HepG2 (cell line): ENCODE measurements around the gene MYLK. TPM values are rescaled to one million over a fixed set of nuclear protein-coding genes. Genes with fewer than 3 reads are reported as not detected.
A peak's percentile ranks its signal among the peaks of the same experiment; 100 is the strongest.

Source experiments
- HHEX ChIP-seq: IDR thresholded peaks from 2 replicates; pipeline ENCODE4 v1.6.1; 2016; ENCODE audit warnings: control low read depth
- HNF4A ChIP-seq: sonication (generic); formaldehyde crosslinking; IDR thresholded peaks from 2 replicates; pipeline ENCODE4 v1.4.0; 2020; ENCODE audit warnings: missing genetic modification reagents
- NFE2L1 ChIP-seq: sonication (generic); formaldehyde crosslinking; IDR thresholded peaks from 2 replicates; pipeline ENCODE4 v1.4.0; 2020; ENCODE audit warnings: missing genetic modification reagents, mild to moderate bottlenecking, borderline replicate concordance
- NFYB ChIP-seq: sonication (generic); formaldehyde crosslinking; IDR thresholded peaks from 2 replicates; pipeline ENCODE4 v1.4.0; 2020; ENCODE audit warnings: missing genetic modification reagents
- PITX1 ChIP-seq: sonication (generic); formaldehyde crosslinking; IDR thresholded peaks from 2 replicates; pipeline ENCODE4 v1.5.1; 2020; ENCODE audit warnings: mild to moderate bottlenecking, missing genetic modification reagents
- SMAD1 ChIP-seq: sonication (generic); formaldehyde crosslinking; IDR thresholded peaks from 2 replicates; pipeline ENCODE4 v1.4.0; 2020; ENCODE audit warnings: missing genetic modification reagents, low read depth, mild to moderate bottlenecking, borderline replicate concordance
- SP5 ChIP-seq: IDR thresholded peaks from 2 replicates; pipeline ENCODE4 v1.6.1; 2016; ENCODE audit warnings: low read depth, borderline replicate concordance
- TAF1 ChIP-seq: sonication (generic); formaldehyde crosslinking; IDR thresholded peaks from 2 replicates; pipeline ENCODE4 v1.4.0; 2020; ENCODE audit warnings: missing genetic modification reagents
- ZMAT3 ChIP-seq: sonication (generic); formaldehyde crosslinking; conservative IDR thresholded peaks from 2 replicates; pipeline ENCODE4 v1.7.0; 2021; ENCODE audit warnings: missing genetic modification reagents
- ZNF326 ChIP-seq: sonication (generic); formaldehyde crosslinking; IDR thresholded peaks from 2 replicates; pipeline ENCODE4 v1.4.0; 2020; ENCODE audit warnings: missing genetic modification reagents, borderline replicate concordance
- ZNF333 ChIP-seq: sonication (generic); formaldehyde crosslinking; IDR thresholded peaks from 2 replicates; pipeline ENCODE4 v1.4.0; 2020; ENCODE audit warnings: mild to moderate bottlenecking, missing genetic modification reagents, borderline replicate concordance
- ZNF367 ChIP-seq: sonication (generic); formaldehyde crosslinking; IDR thresholded peaks from 2 replicates; pipeline ENCODE4 v1.4.0; 2020; ENCODE audit warnings: missing genetic modification reagents, borderline replicate concordance
- ZNF468 ChIP-seq: sonication (generic); formaldehyde crosslinking; IDR thresholded peaks from 2 replicates; pipeline ENCODE4 v1.8.0; 2022; ENCODE audit warnings: mild to moderate bottlenecking, moderate library complexity, missing genetic modification reagents
- ZNF558 ChIP-seq: sonication (generic); formaldehyde crosslinking; IDR thresholded peaks from 2 replicates; pipeline ENCODE4 v1.9.0; 2022; ENCODE audit warnings: mild to moderate bottlenecking, missing genetic modification reagents, borderline replicate concordance
- ZNF605 ChIP-seq: sonication (generic); formaldehyde crosslinking; IDR thresholded peaks from 2 replicates; pipeline ENCODE4 v1.8.0; 2022; ENCODE audit warnings: mild to moderate bottlenecking, missing genetic modification reagents
- ZNF652 ChIP-seq: IDR thresholded peaks from 2 replicates; pipeline ENCODE4 v1.6.1; 2016; ENCODE audit warnings: low read depth, borderline replicate concordance
- ZNF660 ChIP-seq: sonication (generic); formaldehyde crosslinking; IDR thresholded peaks from 2 replicates; pipeline ENCODE4 v1.5.1; 2020; ENCODE audit warnings: mild to moderate bottlenecking, low read depth, missing genetic modification reagents, borderline replicate concordance
- ZNF747 ChIP-seq: sonication (generic); formaldehyde crosslinking; IDR thresholded peaks from 2 replicates; pipeline ENCODE4 v1.8.1; 2023; ENCODE audit warnings: missing genetic modification reagents, mild to moderate bottlenecking, borderline replicate concordance
- polyA plus RNA-seq, 8 experiments: library from polyadenylated mRNA; depleted of rRNA in 3 of 8; stranded (reverse) in 7 of 8; unstranded in 1 of 8; fragments of >200 nt; fragmentation: Illumina TruSeq in 4 of 8; extraction: Trizol in 4 of 8; gene quantifications; 2 replicates each; pipeline versions ENCODE4 v1.2.1 to v1.2.3, GENCODE V29; 2011 to 2016; ENCODE audit warnings: low read depth in 4 of 8, missing spikeins in 1 of 8, mixed read lengths in 1 of 8; ENCODE audit not compliant: insufficient read depth in 1 of 8
- total RNA-seq, 5 experiments: library from RNA; depleted of rRNA; stranded (reverse); fragments of >200 nt; fragmentation: Illumina TruSeq; extraction: Trizol; gene quantifications; 2 replicates each; pipeline ENCODE4 v1.2.3, GENCODE V29; 2016; ENCODE audit warnings: low read depth in 1 of 5
- TF ChIP-seq, protein P1 (sequence below): sonication (generic); formaldehyde crosslinking; IDR thresholded peaks from 2 replicates; pipeline ENCODE4 v1.8.0; 2023; ENCODE audit warnings: mild to moderate bottlenecking, missing genetic modification reagents
- TF ChIP-seq, protein P2 (sequence below): sonication (generic); formaldehyde crosslinking; IDR thresholded peaks from 2 replicates; pipeline ENCODE4 v1.5.1; 2020; ENCODE audit warnings: mild to moderate bottlenecking, missing genetic modification reagents, moderate library complexity
- TF ChIP-seq, protein P3 (sequence below): sonication (generic); formaldehyde crosslinking; IDR thresholded peaks from 2 replicates; pipeline ENCODE4 v1.4.0; 2020; ENCODE audit warnings: mild to moderate bottlenecking, missing genetic modification reagents
- TF ChIP-seq, protein P4 (sequence below): sonication (generic); formaldehyde crosslinking; IDR thresholded peaks from 2 replicates; pipeline ENCODE4 v1.4.0; 2020; ENCODE audit warnings: mild to moderate bottlenecking, missing genetic modification reagents
- TF ChIP-seq, protein P5 (sequence below): sonication (generic); formaldehyde crosslinking; IDR thresholded peaks from 2 replicates; pipeline ENCODE4 v1.5.0; 2020; ENCODE audit warnings: mild to moderate bottlenecking, low read depth, missing genetic modification reagents, borderline replicate concordance
- TF ChIP-seq, protein P6 (sequence below): IDR thresholded peaks from 2 replicates; pipeline ENCODE4 v1.6.1; 2012; ENCODE audit warnings: inconsistent platforms

MYLK gene
- total and polyA plus RNA-seq, 2 of the 13 experiments (the other 11 are each of a cell fraction or from before 2014, with no cell fraction given) = 10.6 to 34.9 TPM

DNA sequence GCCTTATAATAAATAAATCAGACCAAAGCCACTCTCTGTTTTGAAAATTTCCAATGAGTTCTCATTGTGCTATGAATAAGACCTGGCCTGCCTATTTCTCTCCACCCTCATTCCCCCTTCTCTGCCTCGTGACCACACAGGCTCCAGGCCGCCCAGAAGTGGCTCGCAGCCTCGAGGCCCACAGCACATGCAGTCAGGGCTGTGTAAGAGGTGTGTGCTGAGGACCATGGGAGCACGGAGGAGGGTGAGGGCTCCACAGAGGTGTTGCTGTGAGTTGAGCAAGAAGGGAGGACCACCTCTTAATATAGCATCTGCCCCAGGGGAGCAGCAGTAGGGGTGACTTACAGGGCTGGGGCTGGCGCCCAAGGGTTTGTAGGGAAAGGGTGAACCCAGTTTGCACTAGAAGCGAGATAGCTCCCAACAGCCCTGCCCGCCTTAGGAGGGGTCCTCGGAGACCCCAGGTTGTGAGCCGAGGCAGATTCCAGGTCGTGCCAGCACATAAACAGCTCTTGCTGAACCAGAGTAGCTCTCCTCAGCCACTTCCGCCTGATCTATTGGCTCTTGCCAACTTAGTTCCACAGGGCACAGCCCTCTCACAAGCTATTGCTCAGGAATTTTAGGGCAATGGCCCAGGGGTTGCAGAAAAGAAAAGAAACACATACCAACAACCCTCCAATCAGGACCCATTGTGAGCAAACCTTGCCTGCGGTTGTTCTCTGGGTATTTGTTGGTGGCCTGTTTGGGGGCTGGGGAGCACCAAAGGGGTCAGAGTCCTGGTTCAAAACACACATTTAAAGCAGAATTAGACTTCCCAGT lies 117.7 kb downstream of the MYLK start (continued):
- TF ChIP-seq ZNF605 = no peak
- TF ChIP-seq NFYB (CRISPR knock-in tag) = 0 out of 2 replicates have a peak, but pooled peaks have one; percentile 22
- TF ChIP-seq ZNF367 (CRISPR knock-in tag) = no peak
- TF ChIP-seq ZNF326 (CRISPR knock-in tag) = no peak
- TF ChIP-seq ZNF468 (CRISPR knock-in tag) = no peak
- 0 out of 2 replicates have a peak, but pooled peaks have one; percentile 15 for TF ChIP-seq PITX1
- TF ChIP-seq, protein P1, sequence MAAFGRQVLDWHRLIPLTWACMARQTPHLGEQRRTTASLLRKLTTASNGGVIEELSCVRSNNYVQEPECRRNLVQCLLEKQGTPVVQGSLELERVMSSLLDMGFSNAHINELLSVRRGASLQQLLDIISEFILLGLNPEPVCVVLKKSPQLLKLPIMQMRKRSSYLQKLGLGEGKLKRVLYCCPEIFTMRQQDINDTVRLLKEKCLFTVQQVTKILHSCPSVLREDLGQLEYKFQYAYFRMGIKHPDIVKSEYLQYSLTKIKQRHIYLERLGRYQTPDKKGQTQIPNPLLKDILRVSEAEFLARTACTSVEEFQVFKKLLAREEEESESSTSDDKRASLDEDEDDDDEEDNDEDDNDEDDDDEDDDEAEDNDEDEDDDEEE (CRISPR knock-in tag) = no peak
- 0 out of 2 replicates have a peak, but pooled peaks have one; percentile 29 for TF ChIP-seq ZNF747
- TF ChIP-seq, protein P2, sequence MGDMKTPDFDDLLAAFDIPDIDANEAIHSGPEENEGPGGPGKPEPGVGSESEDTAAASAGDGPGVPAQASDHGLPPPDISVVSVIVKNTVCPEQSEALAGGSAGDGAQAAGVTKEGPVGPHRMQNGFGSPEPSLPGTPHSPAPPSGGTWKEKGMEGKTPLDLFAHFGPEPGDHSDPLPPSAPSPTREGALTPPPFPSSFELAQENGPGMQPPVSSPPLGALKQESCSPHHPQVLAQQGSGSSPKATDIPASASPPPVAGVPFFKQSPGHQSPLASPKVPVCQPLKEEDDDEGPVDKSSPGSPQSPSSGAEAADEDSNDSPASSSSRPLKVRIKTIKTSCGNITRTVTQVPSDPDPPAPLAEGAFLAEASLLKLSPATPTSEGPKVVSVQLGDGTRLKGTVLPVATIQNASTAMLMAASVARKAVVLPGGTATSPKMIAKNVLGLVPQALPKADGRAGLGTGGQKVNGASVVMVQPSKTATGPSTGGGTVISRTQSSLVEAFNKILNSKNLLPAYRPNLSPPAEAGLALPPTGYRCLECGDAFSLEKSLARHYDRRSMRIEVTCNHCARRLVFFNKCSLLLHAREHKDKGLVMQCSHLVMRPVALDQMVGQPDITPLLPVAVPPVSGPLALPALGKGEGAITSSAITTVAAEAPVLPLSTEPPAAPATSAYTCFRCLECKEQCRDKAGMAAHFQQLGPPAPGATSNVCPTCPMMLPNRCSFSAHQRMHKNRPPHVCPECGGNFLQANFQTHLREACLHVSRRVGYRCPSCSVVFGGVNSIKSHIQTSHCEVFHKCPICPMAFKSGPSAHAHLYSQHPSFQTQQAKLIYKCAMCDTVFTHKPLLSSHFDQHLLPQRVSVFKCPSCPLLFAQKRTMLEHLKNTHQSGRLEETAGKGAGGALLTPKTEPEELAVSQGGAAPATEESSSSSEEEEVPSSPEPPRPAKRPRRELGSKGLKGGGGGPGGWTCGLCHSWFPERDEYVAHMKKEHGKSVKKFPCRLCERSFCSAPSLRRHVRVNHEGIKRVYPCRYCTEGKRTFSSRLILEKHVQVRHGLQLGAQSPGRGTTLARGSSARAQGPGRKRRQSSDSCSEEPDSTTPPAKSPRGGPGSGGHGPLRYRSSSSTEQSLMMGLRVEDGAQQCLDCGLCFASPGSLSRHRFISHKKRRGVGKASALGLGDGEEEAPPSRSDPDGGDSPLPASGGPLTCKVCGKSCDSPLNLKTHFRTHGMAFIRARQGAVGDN (CRISPR knock-in tag) = peak; percentile 86
- no peak for TF ChIP-seq SP5 (CRISPR knock-in tag)
- TF ChIP-seq HHEX (CRISPR knock-in tag) = no peak
- TF ChIP-seq, protein P3, sequence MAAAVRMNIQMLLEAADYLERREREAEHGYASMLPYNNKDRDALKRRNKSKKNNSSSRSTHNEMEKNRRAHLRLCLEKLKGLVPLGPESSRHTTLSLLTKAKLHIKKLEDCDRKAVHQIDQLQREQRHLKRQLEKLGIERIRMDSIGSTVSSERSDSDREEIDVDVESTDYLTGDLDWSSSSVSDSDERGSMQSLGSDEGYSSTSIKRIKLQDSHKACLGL (CRISPR knock-in tag) = no peak
- TF ChIP-seq, protein P4, sequence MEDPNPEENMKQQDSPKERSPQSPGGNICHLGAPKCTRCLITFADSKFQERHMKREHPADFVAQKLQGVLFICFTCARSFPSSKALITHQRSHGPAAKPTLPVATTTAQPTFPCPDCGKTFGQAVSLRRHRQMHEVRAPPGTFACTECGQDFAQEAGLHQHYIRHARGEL (CRISPR knock-in tag) = no peak
- no peak for TF ChIP-seq ZNF652 (CRISPR knock-in tag)
- no peak for TF ChIP-seq ZNF558 (CRISPR knock-in tag)
- no peak for TF ChIP-seq ZNF333 (CRISPR knock-in tag)
- TF ChIP-seq ZMAT3 (CRISPR knock-in tag) = no peak
- no peak for TF ChIP-seq TAF1
- TF ChIP-seq SMAD1 (CRISPR knock-in tag) = no peak
- TF ChIP-seq, protein P5, sequence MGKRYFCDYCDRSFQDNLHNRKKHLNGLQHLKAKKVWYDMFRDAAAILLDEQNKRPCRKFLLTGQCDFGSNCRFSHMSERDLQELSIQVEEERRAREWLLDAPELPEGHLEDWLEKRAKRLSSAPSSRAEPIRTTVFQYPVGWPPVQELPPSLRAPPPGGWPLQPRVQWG (CRISPR knock-in tag) = no peak
- TF ChIP-seq HNF4A (CRISPR knock-in tag) = peak; percentile 49
- TF ChIP-seq NFE2L1 = 0 out of 2 replicates have a peak, but pooled peaks have one; percentile 36
- TF ChIP-seq, protein P6, sequence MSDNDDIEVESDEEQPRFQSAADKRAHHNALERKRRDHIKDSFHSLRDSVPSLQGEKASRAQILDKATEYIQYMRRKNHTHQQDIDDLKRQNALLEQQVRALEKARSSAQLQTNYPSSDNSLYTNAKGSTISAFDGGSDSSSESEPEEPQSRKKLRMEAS = peak; percentile 74; the same call in 1 of the 2 replicates
- TF ChIP-seq ZNF660 = no peak
